GM12878 (cell line): Measurements from ENCODE around the gene CIROP. TPM values are rescaled to one million over a fixed set of nuclear protein-coding genes. Genes with fewer than 3 reads are reported as not detected.

Experiments
- ATAC-seq: fragments of 200-7000 bp; cut with Tn5 transposase; 3 replicates; pipeline ENCODE4 v1.9.1; 2020; ENCODE audit warnings: mild to moderate bottlenecking, moderate library complexity
- BruUV-seq: library from RNA; stranded (reverse); fragments of 400-500 nt; replicated peaks from 2 replicates; lab custom pipeline; 2021; lab: Mats Ljungman, UMichigan
- CTCF ChIA-PET: fragments of 300-600 bp; sonication (Branson Sonifier 250); formaldehyde crosslinking; extraction: SDS; loops from one replicate; lab custom pipeline; 2021; ENCODE audit warnings: inconsistent platforms; lab: Yijun Ruan, JAX
- POLR2A ChIA-PET: fragments of 350-600 bp; formaldehyde crosslinking; extraction: SDS; loops from one replicate; lab custom pipeline; 2021; ENCODE audit warnings: inconsistent platforms; lab: Charles Lee
- RAD21 ChIA-PET: fragments of 300-600 bp; sonication (Branson Sonifier 250); formaldehyde crosslinking; loops from one replicate; lab custom pipeline; 2023; ENCODE audit warnings: antibody characterized with exemption; ENCODE audit not compliant: unreplicated experiment; lab: Charles Lee
- SMC1A ChIA-PET: fragments of 300-600 bp; sonication (Branson Sonifier 250); formaldehyde crosslinking; loops from one replicate; lab custom pipeline; 2023; ENCODE audit not compliant: unreplicated experiment, uncharacterized antibody; lab: Charles Lee
- DNase-seq: peaks from one replicate; pipeline ENCODE4 v3.0.0-alpha.2; 2011; ENCODE audit warnings: low read depth, low spot score
- FAIRE-seq: peaks from 3 replicates; lab custom pipeline; 2011; peaks lifted over from hg19 to GRCh38; lab: Jason Lieb, UNC
- H2AFZ ChIP-seq: 2 replicates; pipeline ENCODE4 v1.6.0; 2011; ENCODE audit warnings: low read depth, low read length, control low read depth; ENCODE audit not compliant: control insufficient read depth
- H3K27ac ChIP-seq: 2 replicates; pipeline ENCODE4 v1.5.1; 2011; ENCODE audit warnings: control low read depth; ENCODE audit not compliant: control insufficient read depth, insufficient read depth
- H3K27me3 ChIP-seq, 2 experiments: replicated peaks in 1 of 2; 2 replicates each; pipeline versions ENCODE4 v1.6.0 to v1.6.1; 2011; ENCODE audit warnings: low read length in 1 of 2; ENCODE audit not compliant: control insufficient read depth in 2 of 2, insufficient read depth in 2 of 2
- H3K36me3 ChIP-seq, 2 experiments: 2 replicates each; pipeline ENCODE4 v1.5.1; 2011; ENCODE audit warnings: low read length in 1 of 2; ENCODE audit not compliant: control insufficient read depth in 2 of 2, insufficient read depth in 2 of 2
- H3K4me1 ChIP-seq: 2 replicates; pipeline ENCODE4 v1.6.1; 2011; ENCODE audit warnings: mild to moderate bottlenecking, low read length, moderate library complexity, mixed read lengths; ENCODE audit not compliant: control insufficient read depth, insufficient read depth
- H3K4me2 ChIP-seq: 2 replicates; pipeline ENCODE4 v1.6.0; 2011; ENCODE audit warnings: control low read depth; ENCODE audit not compliant: control insufficient read depth, insufficient read depth
- H3K4me3 ChIP-seq: fragments of 200-600 bp; sonication (generic); 2 replicates; pipeline ENCODE4 v1.5.1; 2016
- H3K79me2 ChIP-seq: 2 replicates; pipeline ENCODE4 v1.6.0; 2011; ENCODE audit warnings: low read length; ENCODE audit not compliant: control insufficient read depth, insufficient read depth
- H3K9ac ChIP-seq: 2 replicates; pipeline ENCODE4 v1.8.0; 2011; ENCODE audit warnings: low read length, control low read depth, mixed read lengths; ENCODE audit not compliant: control insufficient read depth, insufficient read depth
- H3K9me3 ChIP-seq: replicated peaks from 3 replicates; pipeline ENCODE4 v1.5.1; 2011; ENCODE audit warnings: mild to moderate bottlenecking, low read length; ENCODE audit not compliant: control insufficient read depth, insufficient read depth
- H4K20me1 ChIP-seq: 2 replicates; pipeline ENCODE4 v1.6.0; 2011; ENCODE audit not compliant: control insufficient read depth, insufficient read depth
- CBX5 ChIP-seq: sonication (generic); IDR thresholded peaks from 2 replicates; pipeline ENCODE4 v1.6.1; 2016; ENCODE audit warnings: low read depth, moderate library complexity, mild to moderate bottlenecking, inconsistent platforms
- CHD4 ChIP-seq: fragments of 200-600 bp; sonication (generic); IDR thresholded peaks from 2 replicates; pipeline ENCODE4 v1.6.1; 2016; ENCODE audit warnings: mild to moderate bottlenecking
- RAD51 ChIP-seq: fragments of 450-650 bp; IDR thresholded peaks from 2 replicates; pipeline ENCODE4 v1.6.1; 2016; ENCODE audit warnings: moderate library complexity, mild to moderate bottlenecking, inconsistent platforms
- SKIL ChIP-seq: fragments of 450-650 bp; IDR thresholded peaks from 2 replicates; pipeline ENCODE4 v1.6.1; 2017; ENCODE audit warnings: mild to moderate bottlenecking, low read depth, inconsistent platforms; ENCODE audit not compliant: poor library complexity, severe bottlenecking
- SRF ChIP-seq, 2 experiments: IDR thresholded peaks; 2 replicates each; pipeline ENCODE4 v1.6.1; 2011; ENCODE audit warnings: low read depth in 2 of 2, low read length in 2 of 2, mild to moderate bottlenecking in 1 of 2, moderate library complexity in 1 of 2
- TCF7 ChIP-seq: IDR thresholded peaks from 2 replicates; pipeline ENCODE4 v1.6.1; 2014; ENCODE audit warnings: antibody characterized with exemption, borderline replicate concordance
- ZZZ3 ChIP-seq: IDR thresholded peaks from 2 replicates; pipeline ENCODE4 v1.6.1; 2011; ENCODE audit warnings: low read depth; ENCODE audit not compliant: control insufficient read depth, insufficient read length
- WGBS: methylation state at CpG from one replicate; pipeline ENCODE4 v1.1.6; 2016; ENCODE audit warnings: low lambda C conversion rate; ENCODE audit not compliant: insufficient replicate concordance, insufficient coverage; ENCODE audit errors: missing lambda C conversion rate; 5-methylcytosine and 5-hydroxymethylcytosine counted together
- in situ Hi-C: fragments of 300-500 bp; cut with MboI; formaldehyde crosslinking; loops from 9 replicates; pipeline ENCODE4 v1.14.3; 2018; ENCODE audit warnings: mixed read lengths
- intact Hi-C: fragments of 100-400 bp; cut with micrococcal nuclease; formaldehyde crosslinking; loops from one replicate; pipeline ENCODE4 v1.14.2; 2022; ENCODE audit not compliant: unreplicated experiment
- polyA plus RNA-seq, 11 experiments: library from polyadenylated mRNA; depleted of rRNA in 4 of 11; unstranded in 6 of 11; stranded (reverse) in 5 of 11; fragments of >200 nt; fragmentation: Nextera tagmentation in 4 of 11; fragmentation: Illumina TruSeq in 1 of 11; extraction: Ambion mirVana in 4 of 11; extraction: Trizol in 1 of 11; gene quantifications; 1 replicate in 1 of 11; 2 replicates in 10 of 11; pipeline versions ENCODE4 v1.2.1 to v1.2.3, GENCODE V29; 2011 to 2016; ENCODE audit warnings: inconsistent platforms in 2 of 11, missing spikeins in 2 of 11, low read depth in 1 of 11
- total RNA-seq, 4 experiments: library from RNA; depleted of rRNA in 3 of 4; stranded (reverse); fragments of >200 nt in 3 of 4; fragmentation: Illumina TruSeq in 1 of 4; extraction: Trizol in 1 of 4; gene quantifications; 2 replicates each; pipeline versions ENCODE4 v1.2.1 to v1.2.3, GENCODE V29; 2013 to 2021
- TF ChIP-seq, protein P1 (sequence below): fragments of 450-650 bp; IDR thresholded peaks from 2 replicates; pipeline ENCODE4 v1.6.1; 2016; ENCODE audit warnings: mild to moderate bottlenecking
- TF ChIP-seq, protein P2 (sequence below): IDR thresholded peaks from 2 replicates; pipeline ENCODE4 v1.6.1; 2012; ENCODE audit warnings: low read depth, low read length, improper control_type of control experiment
- TF ChIP-seq, protein P3 (sequence below): fragments of 450-650 bp; IDR thresholded peaks from 2 replicates; pipeline ENCODE4 v1.6.1; 2018; ENCODE audit warnings: borderline replicate concordance, mild to moderate bottlenecking; ENCODE audit not compliant: partially characterized antibody
- TF ChIP-seq, protein P4 (sequence below): fragments of 450-650 bp; formaldehyde crosslinking; IDR thresholded peaks from 2 replicates; pipeline ENCODE4 v1.4.0; 2020; ENCODE audit warnings: mild to moderate bottlenecking, moderate library complexity

CIROP gene
- total and polyA plus RNA-seq, 10 of the 15 experiments (the other 5 are each of a cell fraction or from before 2014, with no cell fraction given), result not detected

DNA sequence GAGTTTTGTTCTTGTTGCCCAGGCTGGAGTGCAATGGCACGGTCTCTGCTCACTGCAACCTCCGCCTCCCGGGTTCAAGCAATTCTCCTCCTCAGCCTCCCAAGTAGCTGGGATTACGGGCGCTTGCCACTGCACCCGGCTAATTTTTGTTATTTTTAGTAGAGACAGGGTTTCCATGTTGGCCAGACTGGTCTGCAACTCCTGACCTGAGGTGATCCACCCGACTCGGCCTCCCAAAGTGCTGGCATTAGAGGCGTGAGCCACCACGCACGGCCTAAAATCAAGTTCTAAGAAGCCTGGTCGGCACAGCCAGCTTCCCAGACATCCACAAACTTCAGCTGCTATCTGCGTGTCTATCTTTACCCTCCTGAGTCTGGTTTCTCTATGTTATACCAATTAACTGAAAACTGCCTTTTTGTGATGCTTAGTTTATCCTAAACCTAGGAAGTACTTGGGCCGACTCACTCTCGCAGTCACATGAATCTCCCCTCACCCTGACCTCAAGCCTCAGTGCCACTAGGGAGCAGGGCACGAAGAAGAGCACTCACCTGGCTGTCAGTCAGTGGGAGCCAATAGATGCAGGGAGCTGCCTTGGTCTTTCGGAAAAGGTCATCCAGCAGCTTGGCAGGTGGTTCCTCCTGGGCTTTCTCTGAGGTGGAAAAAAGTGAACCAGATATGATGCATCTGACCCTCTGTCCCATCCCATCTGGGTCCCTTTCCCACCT is 44.1 kb downstream of the CIROP start:
- H3K4me3 ChIP-seq, result no peak overlapping the region
- ChIA-PET RAD21 (interaction anchor here (0.9 to 10.8 kb wide), 3 partner anchors 67 to 81 kb away, joined by 3 to 224 read pairs (median 166); partner anchors contain the start of gene AJUBA), POLR2A (interaction anchor here (1.4 to 2.0 kb wide), 3 partner anchors 8 to 74 kb away, joined by 3 to 6 read pairs (median 4); no protein-coding TSS in a partner anchor), SMC1A (interaction anchor here (0.7 to 8.7 kb wide), 6 partner anchors 8 to 1919 kb away, joined by 3 to 156 read pairs (median 7); no protein-coding TSS in a partner anchor), CTCF (interaction anchor here (0.7 to 18.3 kb wide), 10 partner anchors 8 to 130 kb away, joined by 3 to 853 read pairs (median 6); partner anchors contain the start of gene AJUBA)
- intact Hi-C loops, result no loop called here
- no peaks in the 10 kb centered on the region for H3K79me2 ChIP-seq
- H3K9me3 ChIP-seq, result no peaks in the 10 kb centered on the region
- H4K20me1 ChIP-seq, result no peaks in the 10 kb centered on the region; the same call in 1 of the 2 replicates
- DNase-seq (no peak), FAIRE-seq (no peak), ATAC-seq (no peak)
- in situ Hi-C loops, result no loop called here
- peaks cover 12% of the 10 kb centered on the region for H3K4me1 ChIP-seq
- 96% methylated on average over 17 of the region's 17 CpGs for WGBS
- H3K27ac ChIP-seq, result no peak overlapping the region
- H3K9ac ChIP-seq, result no peak overlapping the region
- peaks cover 29 to 37% of the 10 kb centered on the region in 2 experiments for H3K36me3 ChIP-seq
- H3K4me2 ChIP-seq, result no peak overlapping the region
- no peaks in the 10 kb centered on the region for H3K27me3 ChIP-seq
- BruUV-seq, result no TSS peak
- no peak overlapping the region for H2AFZ ChIP-seq
- TF ChIP-seq, protein P1, sequence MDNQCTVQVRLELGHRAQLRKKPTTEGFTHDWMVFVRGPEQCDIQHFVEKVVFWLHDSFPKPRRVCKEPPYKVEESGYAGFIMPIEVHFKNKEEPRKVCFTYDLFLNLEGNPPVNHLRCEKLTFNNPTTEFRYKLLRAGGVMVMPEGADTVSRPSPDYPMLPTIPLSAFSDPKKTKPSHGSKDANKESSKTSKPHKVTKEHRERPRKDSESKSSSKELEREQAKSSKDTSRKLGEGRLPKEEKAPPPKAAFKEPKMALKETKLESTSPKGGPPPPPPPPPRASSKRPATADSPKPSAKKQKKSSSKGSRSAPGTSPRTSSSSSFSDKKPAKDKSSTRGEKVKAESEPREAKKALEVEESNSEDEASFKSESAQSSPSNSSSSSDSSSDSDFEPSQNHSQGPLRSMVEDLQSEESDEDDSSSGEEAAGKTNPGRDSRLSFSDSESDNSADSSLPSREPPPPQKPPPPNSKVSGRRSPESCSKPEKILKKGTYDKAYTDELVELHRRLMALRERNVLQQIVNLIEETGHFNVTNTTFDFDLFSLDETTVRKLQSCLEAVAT, result no peak
- TF ChIP-seq, protein P2, sequence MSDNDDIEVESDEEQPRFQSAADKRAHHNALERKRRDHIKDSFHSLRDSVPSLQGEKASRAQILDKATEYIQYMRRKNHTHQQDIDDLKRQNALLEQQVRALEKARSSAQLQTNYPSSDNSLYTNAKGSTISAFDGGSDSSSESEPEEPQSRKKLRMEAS, result no peak
- TF ChIP-seq RAD51 (no peak), CHD4 (no peak), SKIL (no peak), CBX5 (no peak), SRF (IDR thresholded peaks at IDR 0.05; ENCODE audit: low read depth in 2 of 2, low read length in 2 of 2) (no peak), TCF7 (no peak), ZZZ3 (no peak)
- TF ChIP-seq, protein P3, sequence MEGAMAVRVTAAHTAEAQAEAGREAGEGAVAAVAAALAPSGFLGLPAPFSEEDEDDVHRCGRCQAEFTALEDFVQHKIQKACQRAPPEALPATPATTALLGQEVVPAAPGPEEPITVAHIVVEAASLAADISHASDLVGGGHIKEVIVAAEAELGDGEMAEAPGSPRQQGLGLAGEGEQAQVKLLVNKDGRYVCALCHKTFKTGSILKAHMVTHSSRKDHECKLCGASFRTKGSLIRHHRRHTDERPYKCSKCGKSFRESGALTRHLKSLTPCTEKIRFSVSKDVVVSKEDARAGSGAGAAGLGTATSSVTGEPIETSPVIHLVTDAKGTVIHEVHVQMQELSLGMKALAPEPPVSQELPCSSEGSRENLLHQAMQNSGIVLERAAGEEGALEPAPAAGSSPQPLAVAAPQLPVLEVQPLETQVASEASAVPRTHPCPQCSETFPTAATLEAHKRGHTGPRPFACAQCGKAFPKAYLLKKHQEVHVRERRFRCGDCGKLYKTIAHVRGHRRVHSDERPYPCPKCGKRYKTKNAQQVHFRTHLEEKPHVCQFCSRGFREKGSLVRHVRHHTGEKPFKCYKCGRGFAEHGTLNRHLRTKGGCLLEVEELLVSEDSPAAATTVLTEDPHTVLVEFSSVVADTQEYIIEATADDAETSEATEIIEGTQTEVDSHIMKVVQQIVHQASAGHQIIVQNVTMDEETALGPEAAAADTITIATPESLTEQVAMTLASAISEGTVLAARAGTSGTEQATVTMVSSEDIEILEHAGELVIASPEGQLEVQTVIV, result no peak
- TF ChIP-seq, protein P4, sequence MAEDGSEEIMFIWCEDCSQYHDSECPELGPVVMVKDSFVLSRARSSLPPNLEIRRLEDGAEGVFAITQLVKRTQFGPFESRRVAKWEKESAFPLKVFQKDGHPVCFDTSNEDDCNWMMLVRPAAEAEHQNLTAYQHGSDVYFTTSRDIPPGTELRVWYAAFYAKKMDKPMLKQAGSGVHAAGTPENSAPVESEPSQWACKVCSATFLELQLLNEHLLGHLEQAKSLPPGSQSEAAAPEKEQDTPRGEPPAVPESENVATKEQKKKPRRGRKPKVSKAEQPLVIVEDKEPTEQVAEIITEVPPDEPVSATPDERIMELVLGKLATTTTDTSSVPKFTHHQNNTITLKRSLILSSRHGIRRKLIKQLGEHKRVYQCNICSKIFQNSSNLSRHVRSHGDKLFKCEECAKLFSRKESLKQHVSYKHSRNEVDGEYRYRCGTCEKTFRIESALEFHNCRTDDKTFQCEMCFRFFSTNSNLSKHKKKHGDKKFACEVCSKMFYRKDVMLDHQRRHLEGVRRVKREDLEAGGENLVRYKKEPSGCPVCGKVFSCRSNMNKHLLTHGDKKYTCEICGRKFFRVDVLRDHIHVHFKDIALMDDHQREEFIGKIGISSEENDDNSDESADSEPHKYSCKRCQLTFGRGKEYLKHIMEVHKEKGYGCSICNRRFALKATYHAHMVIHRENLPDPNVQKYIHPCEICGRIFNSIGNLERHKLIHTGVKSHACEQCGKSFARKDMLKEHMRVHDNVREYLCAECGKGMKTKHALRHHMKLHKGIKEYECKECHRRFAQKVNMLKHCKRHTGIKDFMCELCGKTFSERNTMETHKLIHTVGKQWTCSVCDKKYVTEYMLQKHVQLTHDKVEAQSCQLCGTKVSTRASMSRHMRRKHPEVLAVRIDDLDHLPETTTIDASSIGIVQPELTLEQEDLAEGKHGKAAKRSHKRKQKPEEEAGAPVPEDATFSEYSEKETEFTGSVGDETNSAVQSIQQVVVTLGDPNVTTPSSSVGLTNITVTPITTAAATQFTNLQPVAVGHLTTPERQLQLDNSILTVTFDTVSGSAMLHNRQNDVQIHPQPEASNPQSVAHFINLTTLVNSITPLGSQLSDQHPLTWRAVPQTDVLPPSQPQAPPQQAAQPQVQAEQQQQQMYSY, result no peak
